GM12892 (cell line): ENCODE data around the gene KCNK5.

Experiments used
- DNase-seq: peaks from one replicate; pipeline ENCODE4 v3.0.0; 2011; ENCODE audit not compliant: insufficient read length
- FAIRE-seq: peaks from 2 replicates; lab custom pipeline; 2011; peaks lifted over from hg19 to GRCh38; lab: Jason Lieb, UNC
- POLR2A ChIP-seq: IDR thresholded peaks from 2 replicates; pipeline ENCODE4 v1.6.1; 2011; ENCODE audit warnings: low read depth, low read length, control low read depth
- POLR2AphosphoS5 ChIP-seq: IDR thresholded peaks from 2 replicates; pipeline ENCODE4 v1.6.1; 2011; ENCODE audit warnings: low read depth, low read length, control low read depth
- TAF1 ChIP-seq: IDR thresholded peaks from 2 replicates; pipeline ENCODE4 v1.6.1; 2011; ENCODE audit warnings: low read depth, mild to moderate bottlenecking, control low read depth, low read length, borderline replicate concordance

Gene KCNK5

DNA sequence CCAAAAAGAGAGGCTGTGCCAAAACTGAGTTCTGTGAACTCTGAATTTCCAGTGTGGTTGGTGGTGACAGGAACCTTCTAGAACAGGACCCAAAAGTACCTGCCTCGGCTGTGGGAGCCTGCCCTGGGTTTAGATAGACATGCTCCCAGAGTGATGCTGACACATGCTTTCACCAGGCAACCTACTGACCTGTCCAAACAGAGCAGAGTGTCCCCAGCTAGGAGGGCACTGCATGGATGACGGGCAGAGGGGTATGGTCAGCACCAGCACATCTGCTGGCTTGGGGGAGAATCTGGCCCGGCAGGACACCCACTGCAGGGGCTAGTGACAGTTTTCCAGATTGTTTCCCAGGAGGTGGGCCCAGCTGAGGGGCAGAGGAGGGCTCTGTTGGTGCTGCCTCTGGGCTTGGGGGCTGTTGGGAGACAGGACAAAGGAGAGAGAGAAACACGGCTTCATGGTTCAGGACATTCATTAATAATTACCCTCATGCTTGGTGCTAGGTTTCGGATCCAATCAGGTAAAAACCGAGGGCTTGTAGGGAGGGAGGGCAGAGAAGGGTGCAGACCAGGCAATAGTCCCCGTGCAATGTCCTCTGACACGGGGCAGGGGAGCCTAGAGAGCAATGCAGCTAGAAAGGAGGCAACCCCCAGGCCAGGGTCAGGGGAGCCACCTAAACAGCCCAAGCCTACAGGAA lies 15.0 kb downstream of the KCNK5 start:
- no peak for TF ChIP-seq TAF1
- TF ChIP-seq POLR2A = no peak
- no peak for TF ChIP-seq POLR2AphosphoS5
- FAIRE-seq (no peak), DNase-seq (no peak)

DNA sequence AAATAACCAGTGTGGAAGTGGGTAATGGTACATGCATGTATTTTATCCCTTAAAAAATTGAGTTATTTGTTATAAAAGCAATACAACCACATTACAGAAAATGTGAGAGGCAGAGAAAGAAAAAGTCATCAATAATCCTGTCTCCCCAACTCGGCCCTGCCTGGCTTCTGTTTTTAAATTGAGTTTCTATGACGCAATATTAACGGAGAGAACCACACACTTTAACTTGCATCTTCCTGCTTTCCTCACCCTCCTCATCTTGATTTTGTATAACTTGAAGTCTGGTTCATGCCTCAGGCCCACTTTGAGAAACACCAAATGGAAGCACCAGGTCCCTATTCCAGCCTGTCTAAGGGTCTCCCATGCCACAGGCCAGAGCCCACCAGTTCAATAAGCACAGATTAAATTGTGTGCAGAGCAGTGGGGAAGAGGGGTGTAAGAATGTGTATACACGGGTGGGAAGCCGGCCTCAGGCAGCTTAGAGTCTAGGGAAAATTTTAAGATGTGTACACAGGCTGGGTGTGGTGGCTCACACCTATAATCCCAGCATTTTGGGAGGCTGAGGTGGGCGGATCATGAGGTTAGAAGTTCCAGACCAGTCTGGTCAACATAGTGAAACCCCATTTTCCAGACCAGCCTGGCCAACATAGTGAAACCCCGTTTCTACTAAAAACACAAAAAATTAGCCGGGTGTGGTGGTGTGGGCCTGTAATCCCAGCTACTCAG lies 15.9 kb downstream of the KCNK5 start:
- no peak for DNase-seq
- TF ChIP-seq POLR2AphosphoS5 = no peak
- no peak for TF ChIP-seq POLR2A
- no peak for TF ChIP-seq TAF1
- no peak for FAIRE-seq

DNA sequence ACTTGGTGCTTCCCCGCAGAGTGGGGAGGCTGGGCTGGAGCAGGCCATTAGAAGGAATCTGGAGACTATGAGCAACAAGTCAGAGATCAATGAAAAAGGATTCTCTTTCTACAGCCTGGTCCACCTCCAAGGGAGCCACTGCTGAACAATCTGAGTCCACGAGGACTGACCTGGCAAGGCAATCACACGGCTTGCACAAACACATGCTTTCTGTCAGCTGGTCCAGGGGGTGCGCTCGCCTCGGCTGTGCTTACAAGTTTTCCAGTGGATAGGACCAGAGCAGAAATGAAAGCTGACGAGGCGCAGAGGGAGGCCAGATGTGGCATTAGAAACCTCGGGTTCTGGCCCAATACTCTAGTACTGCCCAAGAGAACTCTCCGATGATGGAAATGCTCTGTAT lies 18.1 kb downstream of the KCNK5 start:
- DNase-seq (no peak), FAIRE-seq (no peak)
- no peak for TF ChIP-seq POLR2AphosphoS5
- TF ChIP-seq TAF1 = no peak
- no peak for TF ChIP-seq POLR2A

DNA sequence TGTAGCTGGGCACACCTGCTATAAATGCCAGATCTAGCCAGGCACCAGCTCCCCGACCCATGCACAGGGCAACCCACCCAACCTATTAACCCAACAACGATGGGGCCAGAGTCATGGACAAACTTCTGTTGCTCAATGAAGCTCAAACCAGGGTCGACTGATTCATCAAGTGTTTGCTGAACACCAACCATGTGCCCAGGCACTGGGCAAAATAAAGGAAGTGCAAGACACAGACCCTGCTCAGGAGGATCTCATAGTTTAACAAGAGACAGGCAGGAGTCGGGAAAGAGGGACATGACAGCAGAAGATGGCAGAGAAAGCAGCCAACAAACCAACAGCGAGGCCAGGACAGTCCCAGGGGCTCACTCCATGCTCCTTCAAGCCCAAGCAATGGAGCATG lies 18.8 kb downstream of the KCNK5 start:
- DNase-seq (no peak), FAIRE-seq (no peak)
- TF ChIP-seq TAF1 = no peak

DNA sequence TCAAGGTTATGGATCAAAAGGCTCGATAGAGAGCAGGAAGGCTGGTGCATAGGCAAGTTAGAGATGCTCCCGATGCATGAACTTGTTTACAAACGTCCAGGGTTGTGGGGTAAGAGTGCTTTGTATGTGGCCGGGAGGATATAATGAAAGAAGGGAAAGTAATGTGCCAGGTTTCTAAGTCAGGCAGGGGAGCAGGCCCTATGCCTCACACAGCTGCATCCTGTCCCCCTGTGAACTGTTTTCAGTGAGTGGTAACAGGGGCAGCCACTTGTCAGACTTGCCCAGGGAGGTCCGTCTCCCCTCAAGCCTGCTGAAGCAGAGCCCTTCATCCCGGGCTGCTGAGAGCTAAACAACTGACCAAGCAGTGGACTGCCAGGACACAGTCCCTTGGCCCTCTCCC lies 19.4 kb downstream of the KCNK5 start:
- FAIRE-seq = no peak
- DNase-seq = no peak
- TF ChIP-seq POLR2A (no peak), POLR2AphosphoS5 (no peak), TAF1 (no peak)

DNA sequence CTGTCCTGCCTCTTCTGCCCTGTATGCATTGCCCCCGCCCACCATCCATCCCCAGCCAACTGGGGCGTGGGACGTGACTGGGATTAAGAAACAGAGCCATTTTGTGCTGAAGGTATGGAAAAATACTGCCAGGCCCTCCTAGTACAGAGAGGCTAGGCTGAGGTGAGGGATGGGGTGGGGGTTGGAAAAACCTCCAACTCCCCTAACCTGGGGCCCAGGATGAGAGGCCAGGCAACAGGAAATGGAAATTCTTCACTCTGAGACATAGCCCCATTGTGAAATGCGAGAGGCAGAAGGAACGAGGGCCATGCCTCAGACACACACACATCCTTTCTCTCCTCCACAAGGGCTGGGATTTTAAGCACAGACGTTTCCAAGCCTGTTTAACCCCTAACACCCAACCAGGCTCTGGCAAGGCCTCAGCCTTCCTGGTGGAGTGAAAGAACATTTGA lies 19.9 kb downstream of the KCNK5 start:
- TF ChIP-seq POLR2A (no peak), POLR2AphosphoS5 (no peak), TAF1 (no peak)
- DNase-seq = no peak
- no peak for FAIRE-seq

DNA sequence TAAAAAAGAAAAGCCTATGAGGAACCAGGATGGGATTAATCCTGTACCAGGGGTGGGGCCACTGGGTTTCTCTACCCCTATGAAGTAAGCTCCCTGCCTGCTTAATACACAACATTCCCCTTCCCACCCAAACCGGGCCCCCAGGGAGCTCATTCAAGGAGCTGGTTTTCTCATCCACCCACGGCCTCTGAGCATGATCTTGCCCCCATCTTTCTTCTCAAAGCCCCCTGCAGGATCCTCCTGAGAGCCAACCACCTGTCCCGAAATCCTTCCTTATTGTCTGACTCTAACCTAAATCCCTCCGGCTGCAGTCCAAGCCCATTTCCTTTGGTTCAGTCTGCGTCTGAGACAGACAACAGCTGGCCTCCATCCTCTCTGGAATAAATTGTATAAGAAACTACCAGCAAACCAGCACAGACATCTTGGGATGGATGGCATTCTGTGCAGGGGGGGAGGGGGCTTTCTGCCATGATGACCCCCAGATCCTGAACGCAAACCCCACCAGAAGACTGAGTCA lies 21.0 kb downstream of the KCNK5 start:
- DNase-seq (no peak), FAIRE-seq (no peak)
- no peak for TF ChIP-seq POLR2AphosphoS5
- TF ChIP-seq TAF1 = no peak
- no peak for TF ChIP-seq POLR2A

DNA sequence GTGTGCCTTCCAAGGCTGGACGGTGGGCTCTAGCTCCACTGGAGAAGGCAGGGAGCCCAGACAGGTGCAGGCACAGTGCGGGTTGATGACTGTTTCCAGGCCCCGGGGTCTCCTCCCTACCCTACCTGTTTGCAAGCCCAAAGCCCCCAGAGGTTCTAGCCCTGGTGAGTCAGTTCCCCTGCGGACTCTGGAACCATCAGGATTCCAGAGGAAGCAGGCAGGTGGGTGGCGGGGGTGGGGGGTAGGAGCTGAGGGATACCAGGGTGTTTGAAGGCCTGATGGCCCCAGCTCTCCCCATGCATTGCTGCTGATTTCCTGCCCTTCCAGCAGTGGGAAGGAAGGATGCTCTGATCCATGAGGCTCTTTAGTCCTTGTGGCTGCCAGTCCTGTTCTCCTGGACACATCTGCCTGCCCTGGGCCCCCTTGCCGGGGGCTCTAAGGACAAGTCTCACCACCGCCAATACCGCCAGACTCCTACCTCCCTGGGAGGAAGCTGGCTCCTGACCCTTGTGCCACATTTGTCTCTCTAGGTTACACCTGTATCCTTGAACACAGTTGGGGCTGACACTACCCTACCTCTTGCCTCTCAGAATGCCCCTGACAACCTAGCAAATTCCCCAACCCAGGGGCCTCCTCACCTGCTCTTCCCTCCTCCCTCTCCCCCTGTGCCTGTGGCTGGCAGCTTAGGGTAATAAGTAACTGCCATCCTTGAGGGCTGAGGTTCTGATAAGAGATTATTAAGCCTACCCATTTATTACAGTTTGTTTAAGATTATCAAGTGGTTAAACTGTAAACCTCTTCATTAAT lies 21.7 kb downstream of the KCNK5 start:
- FAIRE-seq = no peak
- no peak for DNase-seq
- TF ChIP-seq TAF1 = no peak
- no peak for TF ChIP-seq POLR2AphosphoS5
- TF ChIP-seq POLR2A = no peak

DNA sequence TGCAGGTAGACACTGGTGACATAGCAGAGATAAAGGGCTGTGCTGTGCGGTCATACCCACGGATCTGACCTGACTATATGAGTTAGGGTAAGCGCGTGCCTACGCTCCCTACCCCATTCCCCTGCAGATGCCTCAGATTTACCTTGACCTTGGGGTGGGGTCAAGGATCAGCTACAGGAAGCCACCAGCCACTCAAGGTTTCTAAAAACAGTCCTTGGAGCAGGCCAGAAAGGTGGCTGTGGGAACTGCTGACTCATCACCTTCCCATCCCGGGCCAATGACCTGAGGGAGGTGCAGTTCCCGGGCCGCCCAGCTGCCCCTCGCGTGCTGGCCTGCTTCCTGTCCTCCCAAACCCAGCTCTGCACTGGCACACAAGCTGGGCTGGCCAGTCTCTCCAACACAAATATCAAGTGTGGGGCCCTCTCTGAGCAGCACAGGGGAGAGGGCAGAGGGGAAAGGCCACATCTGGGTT lies 23.0 kb downstream of the KCNK5 start:
- no peak for DNase-seq
- no peak for FAIRE-seq
- TF ChIP-seq TAF1 (no peak), POLR2AphosphoS5 (no peak), POLR2A (no peak)

DNA sequence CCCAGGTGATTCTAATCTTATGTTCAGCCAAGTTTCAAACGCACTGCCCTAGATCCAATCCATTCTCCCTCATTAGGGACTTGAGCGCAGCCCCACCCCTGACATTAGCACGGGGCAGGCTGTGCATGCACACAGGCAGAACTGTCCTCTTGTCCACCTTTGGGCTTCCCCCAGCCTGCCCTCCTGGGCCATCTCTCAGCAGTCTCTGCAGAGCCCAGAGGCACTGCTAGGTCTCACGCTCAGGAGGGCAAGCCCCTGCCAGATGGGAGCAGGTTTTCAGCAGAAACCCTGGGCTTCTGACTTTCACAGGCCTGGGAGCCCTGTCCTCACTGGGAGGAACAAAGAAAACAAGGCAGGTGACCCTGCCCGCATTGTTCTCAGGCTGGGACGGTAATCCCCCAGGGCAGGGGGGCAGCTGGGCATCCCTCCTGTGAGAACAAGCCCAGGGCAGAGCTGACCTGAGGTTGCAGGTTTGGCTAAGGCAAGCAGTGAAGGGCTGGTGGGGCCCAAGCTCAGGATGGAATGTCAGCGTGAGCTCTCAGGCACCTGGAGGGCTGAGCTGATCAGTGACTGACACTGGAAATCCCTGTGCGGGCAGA lies 24.5 kb downstream of the KCNK5 start:
- no peak for TF ChIP-seq POLR2A
- TF ChIP-seq POLR2AphosphoS5 = no peak
- TF ChIP-seq TAF1 = no peak
- FAIRE-seq (no peak), DNase-seq (no peak)

DNA sequence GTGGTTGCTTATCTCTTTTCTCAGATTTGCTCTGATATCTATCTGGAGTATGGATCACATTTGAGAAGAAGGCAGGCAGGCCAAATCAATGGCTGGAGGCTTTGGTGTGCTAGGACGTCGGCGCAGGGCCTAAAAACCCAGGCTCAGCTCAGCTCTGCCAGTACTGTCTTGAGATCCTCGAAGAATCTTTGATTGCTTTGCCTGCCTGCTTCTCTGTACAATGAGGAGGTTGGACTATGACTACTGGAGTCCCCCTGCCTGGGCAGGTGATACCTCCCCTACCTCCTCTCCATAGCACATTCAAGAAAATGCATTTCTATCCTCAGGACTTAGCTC lies 25.1 kb downstream of the KCNK5 start:
- DNase-seq (no peak), FAIRE-seq (no peak)
- TF ChIP-seq POLR2AphosphoS5 (no peak), POLR2A (no peak), TAF1 (no peak)
